MCF 10A (cell line): ENCODE measurements around the gene MEGF9. TPM values are rescaled to one million over a fixed set of nuclear protein-coding genes. Genes with fewer than 3 reads are reported as not detected.
A peak's percentile ranks its signal among the peaks of the same experiment; 100 is the strongest.

Source experiments
- BruUV-seq: library from RNA; stranded (reverse); fragments of 400-500 nt; replicated peaks from 2 replicates; lab custom pipeline; 2021; lab: Mats Ljungman, UMichigan
- CTCF ChIA-PET: fragments of 300-600 bp; sonication (Branson Sonifier 250); formaldehyde crosslinking; extraction: SDS; loops from one replicate; lab custom pipeline; 2021; ENCODE audit warnings: antibody characterized with exemption, inconsistent platforms; lab: Yijun Ruan, JAX
- POLR2A ChIA-PET: fragments of 300-600, 350-650 bp; sonication (Branson Sonifier 250); formaldehyde crosslinking; extraction: SDS; loops from one replicate; lab custom pipeline; 2020; ENCODE audit warnings: antibody characterized with exemption, inconsistent platforms; lab: Yijun Ruan, JAX
- DNase-seq: peaks from one replicate; pipeline ENCODE4 v3.0.0-alpha.2; 2018; ENCODE audit not compliant: unreplicated experiment
- H3K27ac Mint-ChIP-seq: one replicate; pipeline ENCODE4 v1.8.0; 2022; ENCODE audit warnings: mild to moderate bottlenecking, low read depth, mixed read lengths; ENCODE audit not compliant: unreplicated experiment
- H3K27me3 Mint-ChIP-seq: one replicate; pipeline ENCODE4 v1.8.0; 2022; ENCODE audit warnings: mixed read lengths; ENCODE audit not compliant: insufficient read depth, unreplicated experiment
- H3K36me3 Mint-ChIP-seq: one replicate; pipeline ENCODE4 v1.8.0; 2022; ENCODE audit warnings: mild to moderate bottlenecking, moderate library complexity, mixed read lengths; ENCODE audit not compliant: insufficient read depth, unreplicated experiment
- H3K4me1 Mint-ChIP-seq: one replicate; pipeline ENCODE4 v1.8.0; 2022; ENCODE audit warnings: mixed read lengths; ENCODE audit not compliant: insufficient read depth, unreplicated experiment
- H3K4me3 Mint-ChIP-seq: one replicate; pipeline ENCODE4 v1.8.0; 2022; ENCODE audit warnings: mild to moderate bottlenecking, moderate library complexity, mixed read lengths; ENCODE audit not compliant: unreplicated experiment
- H3K9me3 Mint-ChIP-seq: one replicate; pipeline ENCODE4 v1.8.0; 2022; ENCODE audit warnings: mixed read lengths; ENCODE audit not compliant: unreplicated experiment
- intact Hi-C: fragments of 100-400 bp; cut with micrococcal nuclease; formaldehyde crosslinking; loops from 2 replicates; pipeline ENCODE4 v1.14.1; 2022
- total RNA-seq: library from RNA; stranded (reverse); gene quantifications from 2 replicates; pipeline ENCODE4 v1.2.3, GENCODE V29; 2022
- TF ChIP-seq, protein P1 (sequence below): fragments of 200-600 bp; IDR thresholded peaks from one replicate; pipeline ENCODE4 v1.8.0; 2022; ENCODE audit warnings: antibody characterized with exemption, mild to moderate bottlenecking; ENCODE audit not compliant: unreplicated experiment

MEGF9 gene
- total RNA-seq, 1 experiment from 2014 or later, result 5.7 TPM

DNA sequence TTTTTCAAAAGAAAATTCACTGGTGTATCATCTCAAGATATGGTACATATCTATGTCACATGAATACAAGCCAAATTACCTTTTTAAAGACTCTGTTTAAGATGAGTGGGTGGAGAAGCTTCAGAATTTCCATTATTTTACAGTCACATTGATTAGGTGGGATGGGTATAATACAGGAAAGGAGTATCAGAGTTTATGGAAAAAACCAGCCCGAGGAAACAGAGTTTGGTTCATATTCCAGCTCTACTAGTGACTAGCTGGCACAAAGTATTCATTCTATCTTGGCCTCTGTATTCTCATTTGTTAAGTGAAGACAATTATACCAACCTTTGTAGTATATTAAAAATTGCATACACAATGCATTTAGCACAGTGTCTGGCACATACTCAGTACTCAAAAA, 87.8 kb downstream of the MEGF9 start:
- POLR2A ChIA-PET, result interaction anchor here (1.8 to 3.4 kb wide), 2 partner anchors 82 to 85 kb away, joined by 8 to 22 read pairs; no protein-coding TSS in a partner anchor
- H3K9me3 Mint-ChIP-seq, result no peaks in the 10 kb centered on the region
- CTCF ChIA-PET, result interaction anchor here (0.6 to 0.9 kb wide), 4 partner anchors 80 to 439 kb away, joined by 3 to 4 read pairs (median 4); no protein-coding TSS in a partner anchor

DNA sequence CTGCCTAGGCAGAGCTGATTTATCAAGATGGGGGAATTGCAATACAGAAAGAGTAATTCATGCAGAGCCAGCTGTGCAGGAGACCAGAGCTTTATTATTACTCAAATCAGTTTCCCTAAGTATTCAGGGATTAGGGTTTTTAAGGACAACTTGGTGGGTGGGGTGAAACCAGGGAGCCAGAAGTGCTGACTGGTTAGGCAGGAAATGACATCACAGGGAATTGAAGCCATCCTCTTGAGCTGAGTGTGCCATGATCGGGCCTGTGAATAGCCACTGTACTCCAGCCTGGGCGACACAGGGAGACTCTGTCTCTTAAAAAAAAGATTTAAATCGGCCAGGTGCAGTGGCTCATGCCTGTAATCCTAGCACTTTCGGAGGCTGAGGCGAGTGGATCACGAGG, 89.0 kb downstream of the MEGF9 start:
- TF ChIP-seq, protein P1, sequence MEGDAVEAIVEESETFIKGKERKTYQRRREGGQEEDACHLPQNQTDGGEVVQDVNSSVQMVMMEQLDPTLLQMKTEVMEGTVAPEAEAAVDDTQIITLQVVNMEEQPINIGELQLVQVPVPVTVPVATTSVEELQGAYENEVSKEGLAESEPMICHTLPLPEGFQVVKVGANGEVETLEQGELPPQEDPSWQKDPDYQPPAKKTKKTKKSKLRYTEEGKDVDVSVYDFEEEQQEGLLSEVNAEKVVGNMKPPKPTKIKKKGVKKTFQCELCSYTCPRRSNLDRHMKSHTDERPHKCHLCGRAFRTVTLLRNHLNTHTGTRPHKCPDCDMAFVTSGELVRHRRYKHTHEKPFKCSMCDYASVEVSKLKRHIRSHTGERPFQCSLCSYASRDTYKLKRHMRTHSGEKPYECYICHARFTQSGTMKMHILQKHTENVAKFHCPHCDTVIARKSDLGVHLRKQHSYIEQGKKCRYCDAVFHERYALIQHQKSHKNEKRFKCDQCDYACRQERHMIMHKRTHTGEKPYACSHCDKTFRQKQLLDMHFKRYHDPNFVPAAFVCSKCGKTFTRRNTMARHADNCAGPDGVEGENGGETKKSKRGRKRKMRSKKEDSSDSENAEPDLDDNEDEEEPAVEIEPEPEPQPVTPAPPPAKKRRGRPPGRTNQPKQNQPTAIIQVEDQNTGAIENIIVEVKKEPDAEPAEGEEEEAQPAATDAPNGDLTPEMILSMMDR, result no peak
- CTCF ChIA-PET, result interaction anchor here (0.6 to 1.5 kb wide), 4 partner anchors 22 to 547 kb away, joined by 3 to 4 read pairs (median 4); no protein-coding TSS in a partner anchor
- H3K27me3 Mint-ChIP-seq, result no peaks in the 10 kb centered on the region
- peak overlapping the region; percentile 72 for H3K27ac Mint-ChIP-seq
- H3K4me3 Mint-ChIP-seq, result no peak overlapping the region
- POLR2A ChIA-PET, result interaction anchor here (0.7 to 3.4 kb wide), 4 partner anchors 83 to 352 kb away, joined by 3 to 22 read pairs (median 6); partner anchors contain the start of gene FBXW2
- peaks cover 18% of the 10 kb centered on the region for H3K4me1 Mint-ChIP-seq
- no peak for DNase-seq
- intact Hi-C loops, result no loop called here
- no TSS peak for BruUV-seq
- peaks cover 5% of the 10 kb centered on the region for H3K36me3 Mint-ChIP-seq
- H3K9me3 Mint-ChIP-seq, result no peaks in the 10 kb centered on the region

More for the DNA sequence above, 87.8 kb downstream of the MEGF9 start:
- H3K4me1 Mint-ChIP-seq, result peaks cover 16% of the 10 kb centered on the region
- no peak overlapping the region for H3K4me3 Mint-ChIP-seq
- H3K36me3 Mint-ChIP-seq, result no peaks in the 10 kb centered on the region
- no peak for DNase-seq
- intact Hi-C loops, result no loop called here
- no TSS peak for BruUV-seq
- TF ChIP-seq, protein P1, result no peak
- no peaks in the 10 kb centered on the region for H3K27me3 Mint-ChIP-seq
- H3K27ac Mint-ChIP-seq, result no peak overlapping the region

DNA sequence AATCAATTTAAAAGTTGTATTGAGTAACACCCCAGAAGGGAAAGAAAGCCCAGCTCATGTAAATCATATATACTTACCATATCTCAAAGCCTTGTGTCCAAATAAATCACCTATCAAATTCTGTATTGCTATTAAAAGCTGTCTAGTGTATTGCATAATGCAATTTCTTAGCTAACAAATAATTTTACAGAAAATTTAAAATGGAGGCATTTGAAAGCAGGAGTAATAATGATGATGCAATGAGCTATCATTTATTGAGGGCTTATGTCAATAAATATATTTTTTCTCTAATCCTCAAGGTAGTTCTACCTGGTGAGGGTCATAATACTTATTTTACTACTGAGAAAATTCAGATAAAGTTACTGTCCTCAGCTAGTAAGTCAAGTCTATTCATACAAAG, 91.5 kb downstream of the MEGF9 start:
- Mint-ChIP-seq H3K4me3 (no peak overlapping the region), H3K4me1 (peaks cover 17% of the 10 kb centered on the region), H3K27ac (no peak overlapping the region), H3K9me3 (no peaks in the 10 kb centered on the region), H3K36me3 (peaks cover 6% of the 10 kb centered on the region), H3K27me3 (no peaks in the 10 kb centered on the region)
- ChIA-PET CTCF (interaction anchor here (0.7 to 2.2 kb wide), 7 partner anchors 10 to 437 kb away, joined by 3 to 9 read pairs (median 4); partner anchors contain the start of gene FBXW2), POLR2A (interaction anchor here (0.8 to 2.4 kb wide), 7 partner anchors 86 to 313 kb away, joined by 3 to 7 read pairs (median 5); partner anchors contain the start of genes FBXW2 and PSMD5)
- TF ChIP-seq, protein P1, result no peak
- intact Hi-C loops, result loop anchor here (5.0 kb wide), 1 partner anchor 120 kb away; no protein-coding TSS in a partner anchor
- BruUV-seq, result no TSS peak
- no peak for DNase-seq

DNA sequence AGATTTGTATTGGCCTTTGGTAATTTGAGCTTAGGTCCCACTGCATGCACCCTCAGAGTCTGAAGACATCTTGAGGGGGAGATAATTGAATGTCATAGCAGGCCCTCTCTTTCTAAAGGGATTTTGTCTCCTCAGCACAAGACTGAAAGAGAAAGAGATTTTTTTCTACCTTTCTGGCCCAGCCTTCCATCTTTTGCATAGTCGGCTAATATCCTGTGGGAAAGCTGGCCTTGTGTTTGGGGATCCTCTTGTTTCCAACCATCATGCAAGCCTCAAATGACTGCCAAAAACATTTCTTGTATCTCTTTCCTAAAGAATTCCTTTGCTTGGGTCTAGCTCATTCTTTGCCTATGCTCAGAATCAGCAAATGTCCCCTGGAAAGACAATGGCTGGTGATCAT, 92.3 kb downstream of the MEGF9 start:
- DNase-seq, result no peak
- no TSS peak for BruUV-seq
- TF ChIP-seq, protein P1, result no peak
- intact Hi-C loops, result loop anchor here (5.0 kb wide), 1 partner anchor 120 kb away; no protein-coding TSS in a partner anchor
- Mint-ChIP-seq H3K4me3 (no peak overlapping the region), H3K27ac (no peak overlapping the region), H3K9me3 (no peaks in the 10 kb centered on the region), H3K27me3 (no peaks in the 10 kb centered on the region), H3K4me1 (peaks cover 26% of the 10 kb centered on the region), H3K36me3 (peaks cover 6% of the 10 kb centered on the region)
- CTCF ChIA-PET, result interaction anchor here (0.6 to 2.2 kb wide), 8 partner anchors 9 to 438 kb away, joined by 3 to 9 read pairs (median 4); partner anchors contain the start of gene FBXW2
- POLR2A ChIA-PET, result interaction anchor here (0.7 to 2.4 kb wide), 4 partner anchors 87 to 313 kb away, joined by 3 to 7 read pairs (median 4); no protein-coding TSS in a partner anchor
